ENCODE data around the gene NPAS1.

DNA sequence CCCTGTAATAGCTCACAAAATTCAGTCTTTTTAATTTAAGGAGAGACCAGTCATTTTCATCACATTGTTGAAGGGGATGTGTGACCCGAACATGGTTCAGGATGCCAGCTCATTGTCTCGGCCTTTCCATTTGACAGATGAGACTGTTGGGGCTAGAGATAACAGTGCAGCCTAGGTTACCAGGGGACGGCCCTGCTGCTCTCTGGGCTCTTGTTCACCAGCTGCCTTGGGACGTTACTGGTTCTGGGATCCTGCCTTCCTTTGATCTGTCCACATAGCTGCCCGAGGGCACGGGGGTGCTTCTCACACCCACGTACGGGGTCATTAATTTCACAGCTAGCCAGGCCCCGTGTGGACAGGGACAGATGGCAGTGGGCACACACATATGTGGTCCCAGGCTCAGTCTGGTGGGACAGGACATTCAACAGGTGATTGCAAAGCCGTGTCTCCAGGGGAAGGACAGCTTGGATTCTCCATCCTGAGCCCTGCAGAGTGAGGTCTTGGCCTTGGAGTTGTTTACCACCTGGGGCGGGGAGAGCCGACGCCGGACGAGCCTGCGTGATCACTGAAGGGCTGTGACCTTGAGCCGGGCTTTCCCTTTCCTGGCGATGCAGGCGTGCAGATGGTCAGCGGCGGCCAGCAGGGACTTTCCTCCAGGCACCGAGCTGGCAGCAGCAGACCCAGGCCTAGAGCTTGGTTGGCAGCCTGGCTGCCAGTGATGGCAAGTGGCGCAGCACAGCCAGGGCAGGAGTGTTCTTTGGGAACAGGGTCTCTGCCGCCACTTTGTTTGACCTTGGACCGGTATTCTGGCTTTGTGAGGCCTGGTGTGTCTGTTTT lies 26.7 kb upstream of the NPAS1 start:
- TF ChIP-seq, protein P1, sequence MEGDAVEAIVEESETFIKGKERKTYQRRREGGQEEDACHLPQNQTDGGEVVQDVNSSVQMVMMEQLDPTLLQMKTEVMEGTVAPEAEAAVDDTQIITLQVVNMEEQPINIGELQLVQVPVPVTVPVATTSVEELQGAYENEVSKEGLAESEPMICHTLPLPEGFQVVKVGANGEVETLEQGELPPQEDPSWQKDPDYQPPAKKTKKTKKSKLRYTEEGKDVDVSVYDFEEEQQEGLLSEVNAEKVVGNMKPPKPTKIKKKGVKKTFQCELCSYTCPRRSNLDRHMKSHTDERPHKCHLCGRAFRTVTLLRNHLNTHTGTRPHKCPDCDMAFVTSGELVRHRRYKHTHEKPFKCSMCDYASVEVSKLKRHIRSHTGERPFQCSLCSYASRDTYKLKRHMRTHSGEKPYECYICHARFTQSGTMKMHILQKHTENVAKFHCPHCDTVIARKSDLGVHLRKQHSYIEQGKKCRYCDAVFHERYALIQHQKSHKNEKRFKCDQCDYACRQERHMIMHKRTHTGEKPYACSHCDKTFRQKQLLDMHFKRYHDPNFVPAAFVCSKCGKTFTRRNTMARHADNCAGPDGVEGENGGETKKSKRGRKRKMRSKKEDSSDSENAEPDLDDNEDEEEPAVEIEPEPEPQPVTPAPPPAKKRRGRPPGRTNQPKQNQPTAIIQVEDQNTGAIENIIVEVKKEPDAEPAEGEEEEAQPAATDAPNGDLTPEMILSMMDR (conservative IDR thresholded peaks at IDR 0.05; ENCODE audit: low read length) = no peak
- no peak for TF ChIP-seq EZH2phosphoT487 (IDR thresholded peaks at IDR 0.05; ENCODE audit: borderline replicate concordance, low read depth, low read length)

Measured in OCI-LY7 (cell line).